Measurements from ENCODE around the gene BLOC1S6.
A peak's percentile ranks its signal among the peaks of the same experiment; 100 is the strongest.

Gene BLOC1S6

DNA sequence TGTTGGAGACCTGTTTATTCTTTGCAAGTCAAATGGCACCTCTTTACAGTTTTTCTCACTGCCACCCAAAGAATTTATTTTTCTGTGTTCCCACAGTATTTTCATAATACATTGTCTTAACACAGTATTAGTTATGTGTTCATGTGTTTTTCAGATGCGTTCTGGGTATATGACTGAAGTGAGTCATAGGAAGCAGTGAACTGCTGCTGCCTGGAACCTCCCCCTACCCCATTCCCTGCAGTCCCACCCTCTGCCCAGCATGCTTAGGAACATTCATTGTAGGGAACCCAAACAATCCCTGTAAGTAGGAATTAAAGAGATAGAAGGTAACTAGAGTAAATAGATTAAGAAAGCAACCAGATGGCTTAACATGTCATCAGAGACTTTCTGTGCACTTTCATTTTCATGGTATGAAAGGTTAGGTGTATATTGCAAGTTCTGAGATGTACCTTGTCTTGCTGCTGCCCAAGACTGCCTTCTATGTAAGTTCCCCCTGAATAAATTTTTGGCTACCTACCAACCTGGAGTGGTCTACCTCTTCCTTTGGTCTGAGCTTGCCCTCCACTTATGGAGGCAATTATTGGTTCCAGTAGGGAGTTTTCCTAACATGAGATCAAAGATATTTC, 25.7 kb downstream of the BLOC1S6 start:
- Histone ChIP-seq H3K4me2 (peak overlapping the region; percentile 11; the same call in 1 of the 2 replicates), H4K20me1 (ENCODE audit: insufficient read depth) (no peaks in the 10 kb centered on the region), H3K27ac (no peak overlapping the region), H3K4me3 (IDR thresholded peaks at IDR 0.05; ENCODE audit: insufficient read depth, low read depth, low read length) (no peak overlapping the region), H3K36me3 (ENCODE audit: insufficient read depth) (no peaks in the 10 kb centered on the region), H2AFZ (ENCODE audit: low read depth) (no peak overlapping the region), H3K9ac (no peak overlapping the region), H3K27me3 (ENCODE audit: insufficient read depth, low read depth) (no peaks in the 10 kb centered on the region), H3K79me2 (ENCODE audit: insufficient read depth, low read depth) (no peaks in the 10 kb centered on the region), H3K4me1 (ENCODE audit: low read depth, poor library complexity, severe bottlenecking) (peaks cover 12% of the 10 kb centered on the region)
- no peak for TF ChIP-seq CTCF (conservative IDR thresholded peaks at IDR 0.05; ENCODE audit: low read depth, low read length)

DNA sequence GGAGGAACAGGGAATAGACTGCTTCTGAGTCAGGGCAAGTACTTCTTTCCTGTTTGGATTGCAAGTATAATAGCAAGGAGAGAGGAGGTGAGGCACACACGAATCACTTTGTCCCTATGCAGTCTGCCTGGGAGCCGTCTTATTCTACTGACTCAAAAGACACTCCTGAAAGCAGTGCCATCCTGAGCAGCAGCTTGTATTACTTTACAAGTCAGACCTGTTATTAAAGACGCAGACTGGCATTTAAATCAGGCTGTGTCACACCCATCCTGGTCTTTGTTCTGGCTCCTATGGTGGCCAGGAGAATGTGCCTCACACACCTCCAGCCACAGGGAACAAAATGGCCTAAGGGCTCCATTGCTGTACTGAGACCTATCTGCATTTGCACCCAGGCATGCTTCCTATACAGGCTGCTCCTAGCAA, 29.7 kb downstream of the BLOC1S6 start:
- no peaks in the 10 kb centered on the region for H3K36me3 ChIP-seq (ENCODE audit: insufficient read depth)
- H3K27ac ChIP-seq = no peak overlapping the region
- H3K4me2 ChIP-seq = no peak overlapping the region
- TF ChIP-seq CTCF (conservative IDR thresholded peaks at IDR 0.05; ENCODE audit: low read depth, low read length) = no peak
- no peaks in the 10 kb centered on the region for H3K79me2 ChIP-seq (ENCODE audit: insufficient read depth, low read depth)
- no peaks in the 10 kb centered on the region for H3K27me3 ChIP-seq (ENCODE audit: insufficient read depth, low read depth)
- H2AFZ ChIP-seq (ENCODE audit: low read depth) = no peak overlapping the region
- no peaks in the 10 kb centered on the region for H4K20me1 ChIP-seq (ENCODE audit: insufficient read depth)
- no peak overlapping the region for H3K9ac ChIP-seq
- H3K4me3 ChIP-seq (IDR thresholded peaks at IDR 0.05; ENCODE audit: insufficient read depth, low read depth, low read length) = no peak overlapping the region
- peaks cover 12% of the 10 kb centered on the region for H3K4me1 ChIP-seq (ENCODE audit: low read depth, poor library complexity, severe bottlenecking)

- TF ChIP-seq CTCF (conservative IDR thresholded peaks at IDR 0.05; ENCODE audit: low read depth, low read length) = no peak
- Histone ChIP-seq H3K9ac (no peak overlapping the region), H3K36me3 (ENCODE audit: insufficient read depth) (no peaks in the 10 kb centered on the region), H4K20me1 (ENCODE audit: insufficient read depth) (no peaks in the 10 kb centered on the region), H2AFZ (ENCODE audit: low read depth) (no peak overlapping the region), H3K4me1 (ENCODE audit: low read depth, poor library complexity, severe bottlenecking) (peaks cover 3% of the 10 kb centered on the region), H3K4me3 (IDR thresholded peaks at IDR 0.05; ENCODE audit: insufficient read depth, low read depth, low read length) (no peak overlapping the region), H3K27me3 (ENCODE audit: insufficient read depth, low read depth) (no peaks in the 10 kb centered on the region), H3K79me2 (ENCODE audit: insufficient read depth, low read depth) (no peaks in the 10 kb centered on the region), H3K27ac (no peak overlapping the region), H3K4me2 (no peak overlapping the region)
These were observed 31.6 kb downstream of the BLOC1S6 start for GRCh38 chr15:45618813-45619212.

GRCh38 chr15:45628136-45628535, 41.0 kb downstream of the BLOC1S6 start:
- Histone ChIP-seq H2AFZ (ENCODE audit: low read depth) (no peak overlapping the region), H3K27ac (no peak overlapping the region), H3K27me3 (ENCODE audit: insufficient read depth, low read depth) (no peaks in the 10 kb centered on the region), H3K4me2 (no peak overlapping the region), H3K4me3 (IDR thresholded peaks at IDR 0.05; ENCODE audit: insufficient read depth, low read depth, low read length) (no peak overlapping the region), H3K36me3 (ENCODE audit: insufficient read depth) (no peaks in the 10 kb centered on the region), H3K4me1 (ENCODE audit: low read depth, poor library complexity, severe bottlenecking) (peaks cover 31% of the 10 kb centered on the region), H4K20me1 (ENCODE audit: insufficient read depth) (no peaks in the 10 kb centered on the region), H3K79me2 (ENCODE audit: insufficient read depth, low read depth) (no peaks in the 10 kb centered on the region), H3K9ac (no peak overlapping the region)
- TF ChIP-seq CTCF (conservative IDR thresholded peaks at IDR 0.05; ENCODE audit: low read depth, low read length) = no peak

Data from KMS-11 (cell line).